SK-N-SH treated with all-trans-retinoic acid at 6 μM for 48 hours (cell line): ENCODE measurements around the gene ARHGAP45.

Experiments used
- ATAC-seq: fragments of 200-7000 bp; cut with Tn5 transposase; 3 replicates; pipeline ENCODE4 v1.9.1; 2020; ENCODE audit warnings: mild to moderate bottlenecking, moderate library complexity
- ARNTL ChIP-seq: fragments of 450-650 bp; formaldehyde crosslinking; IDR thresholded peaks from 2 replicates; pipeline ENCODE4 v1.5.0; 2020; ENCODE audit warnings: low read depth, mild to moderate bottlenecking, moderate library complexity, borderline replicate concordance
- BACH2 ChIP-seq: fragments of 250-450 bp; sonication (Bioruptor Pico); IDR thresholded peaks from 2 replicates; pipeline ENCODE4 v1.9.0; 2021; ENCODE audit warnings: mild to moderate bottlenecking, borderline replicate concordance
- CSDC2 ChIP-seq: fragments of 250-450 bp; sonication (Bioruptor Pico); IDR thresholded peaks from 2 replicates; pipeline ENCODE4 v1.5.0; 2020; ENCODE audit warnings: mild to moderate bottlenecking, moderate library complexity
- CSRNP3 ChIP-seq: fragments of 250-450 bp; sonication (Bioruptor Pico); IDR thresholded peaks from 2 replicates; pipeline ENCODE4 v1.5.1; 2021; ENCODE audit warnings: mild to moderate bottlenecking, moderate library complexity
- ESRRG ChIP-seq: fragments of 250-450 bp; sonication (Bioruptor Pico); IDR thresholded peaks from 2 replicates; pipeline ENCODE4 v1.6.1; 2021; ENCODE audit warnings: mild to moderate bottlenecking
- GLIS3 ChIP-seq: fragments of 250-450 bp; sonication (Bioruptor Pico); IDR thresholded peaks from 2 replicates; pipeline ENCODE4 v1.5.0; 2020; ENCODE audit warnings: mild to moderate bottlenecking, moderate library complexity
- ISL1 ChIP-seq: fragments of 250-450 bp; sonication (Bioruptor Pico); IDR thresholded peaks from 2 replicates; pipeline ENCODE4 v2.1.2; 2022; ENCODE audit warnings: mild to moderate bottlenecking, moderate library complexity
- OSR1 ChIP-seq: fragments of 250-450 bp; sonication (Bioruptor Pico); IDR thresholded peaks from 2 replicates; pipeline ENCODE4 v1.8.0; 2022; ENCODE audit warnings: moderate library complexity, mild to moderate bottlenecking, inconsistent platforms
- RARB ChIP-seq: fragments of 250-450 bp; sonication (Bioruptor Pico); IDR thresholded peaks from 2 replicates; pipeline ENCODE4 v1.8.0; 2021; ENCODE audit warnings: mild to moderate bottlenecking, moderate library complexity
- SNAI2 ChIP-seq: fragments of 250-450 bp; sonication (Bioruptor Pico); IDR thresholded peaks from 2 replicates; pipeline ENCODE4 v1.5.0; 2020; ENCODE audit warnings: mild to moderate bottlenecking, moderate library complexity
- TCF4 ChIP-seq: fragments of 250-450 bp; sonication (Bioruptor Pico); IDR thresholded peaks from 2 replicates; pipeline ENCODE4 v1.8.0; 2021; ENCODE audit warnings: mild to moderate bottlenecking, moderate library complexity, borderline replicate concordance
- TOX ChIP-seq: fragments of 250-450 bp; sonication (Bioruptor Pico); IDR thresholded peaks from 2 replicates; pipeline ENCODE4 v1.8.0; 2021; ENCODE audit warnings: mild to moderate bottlenecking, moderate library complexity, borderline replicate concordance
- ZC3H10 ChIP-seq: fragments of 250-450 bp; sonication (Bioruptor Pico); IDR thresholded peaks from 2 replicates; pipeline ENCODE4 v1.5.1; 2021; ENCODE audit warnings: mild to moderate bottlenecking, moderate library complexity
- ZFP30 ChIP-seq: fragments of 450-650 bp; formaldehyde crosslinking; IDR thresholded peaks from 2 replicates; pipeline ENCODE4 v1.5.0; 2022; ENCODE audit warnings: mild to moderate bottlenecking, moderate library complexity
- ZNF70 ChIP-seq: fragments of 450-650 bp; formaldehyde crosslinking; IDR thresholded peaks from 2 replicates; pipeline ENCODE4 v1.5.0; 2020; ENCODE audit warnings: mild to moderate bottlenecking, moderate library complexity
- ZNF8 ChIP-seq: fragments of 450-650 bp; formaldehyde crosslinking; IDR thresholded peaks from 2 replicates; pipeline ENCODE4 v1.5.0; 2020; ENCODE audit warnings: mild to moderate bottlenecking, moderate library complexity
- TF ChIP-seq, protein P1 (sequence below): fragments of 250-450 bp; sonication (Bioruptor Pico); IDR thresholded peaks from 2 replicates; pipeline ENCODE4 v1.5.0; 2020; ENCODE audit warnings: mild to moderate bottlenecking, moderate library complexity
- TF ChIP-seq, protein P2 (sequence below): fragments of 250-450 bp; sonication (Bioruptor Pico); IDR thresholded peaks from 2 replicates; pipeline ENCODE4 v1.8.0; 2021; ENCODE audit warnings: low read depth, mild to moderate bottlenecking, moderate library complexity, borderline replicate concordance
- TF ChIP-seq, protein P3 (sequence below): fragments of 250-450 bp; sonication (Bioruptor Pico); IDR thresholded peaks from 2 replicates; pipeline ENCODE4 v1.8.0; 2020; ENCODE audit warnings: mild to moderate bottlenecking, moderate library complexity, borderline replicate concordance
- TF ChIP-seq, protein P4 (sequence below): fragments of 250-450 bp; sonication (Bioruptor Pico); IDR thresholded peaks from 2 replicates; pipeline ENCODE4 v1.5.1; 2020; ENCODE audit warnings: low read depth, mild to moderate bottlenecking, moderate library complexity

Gene ARHGAP45

DNA sequence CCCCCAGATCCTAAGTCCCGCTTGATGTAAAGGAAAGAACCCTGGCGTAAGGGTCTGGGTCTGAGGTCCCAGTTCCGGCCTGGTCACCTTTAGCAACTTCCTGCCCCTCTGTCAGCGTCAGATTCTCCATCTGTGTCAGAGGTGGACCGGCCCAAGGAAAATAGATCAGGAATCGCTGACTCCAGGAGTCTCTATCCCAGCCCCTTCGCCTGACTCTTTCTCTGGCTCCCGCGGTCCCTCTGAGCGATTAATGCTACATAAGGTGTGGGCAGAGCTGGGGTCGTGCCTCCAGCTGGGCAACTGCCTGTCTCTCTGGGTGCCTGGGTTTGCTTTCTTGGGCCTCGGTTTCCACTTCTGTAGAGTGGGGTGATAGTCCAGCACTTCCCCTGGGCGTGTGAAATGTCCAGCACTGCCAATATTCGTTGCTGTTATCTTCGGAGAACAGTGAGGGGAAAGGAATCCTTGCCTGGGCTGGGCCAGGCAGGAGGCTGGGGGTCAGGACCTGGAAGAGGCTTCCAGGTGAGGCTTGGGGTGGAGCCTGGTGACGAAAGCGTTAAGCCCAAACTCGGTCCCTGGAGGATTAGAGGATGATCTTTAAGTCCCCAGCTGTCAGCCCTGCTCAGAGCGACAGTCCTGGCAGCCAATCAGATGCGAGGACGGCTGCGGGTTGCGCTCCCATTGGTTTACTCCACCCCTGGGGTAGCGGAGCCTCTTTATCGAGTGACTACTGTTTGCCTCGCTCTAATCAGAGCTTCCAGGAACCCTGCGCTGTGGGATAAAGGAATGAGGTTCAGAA is 26.3 kb upstream of the ARHGAP45 start:
- TF ChIP-seq ISL1 (no peak), CSRNP3 (CRISPR knock-in tag) (no peak), TCF4 (no peak), SNAI2 (CRISPR knock-in tag) (no peak), GLIS3 (CRISPR knock-in tag) (no peak)
- TF ChIP-seq, protein P1, sequence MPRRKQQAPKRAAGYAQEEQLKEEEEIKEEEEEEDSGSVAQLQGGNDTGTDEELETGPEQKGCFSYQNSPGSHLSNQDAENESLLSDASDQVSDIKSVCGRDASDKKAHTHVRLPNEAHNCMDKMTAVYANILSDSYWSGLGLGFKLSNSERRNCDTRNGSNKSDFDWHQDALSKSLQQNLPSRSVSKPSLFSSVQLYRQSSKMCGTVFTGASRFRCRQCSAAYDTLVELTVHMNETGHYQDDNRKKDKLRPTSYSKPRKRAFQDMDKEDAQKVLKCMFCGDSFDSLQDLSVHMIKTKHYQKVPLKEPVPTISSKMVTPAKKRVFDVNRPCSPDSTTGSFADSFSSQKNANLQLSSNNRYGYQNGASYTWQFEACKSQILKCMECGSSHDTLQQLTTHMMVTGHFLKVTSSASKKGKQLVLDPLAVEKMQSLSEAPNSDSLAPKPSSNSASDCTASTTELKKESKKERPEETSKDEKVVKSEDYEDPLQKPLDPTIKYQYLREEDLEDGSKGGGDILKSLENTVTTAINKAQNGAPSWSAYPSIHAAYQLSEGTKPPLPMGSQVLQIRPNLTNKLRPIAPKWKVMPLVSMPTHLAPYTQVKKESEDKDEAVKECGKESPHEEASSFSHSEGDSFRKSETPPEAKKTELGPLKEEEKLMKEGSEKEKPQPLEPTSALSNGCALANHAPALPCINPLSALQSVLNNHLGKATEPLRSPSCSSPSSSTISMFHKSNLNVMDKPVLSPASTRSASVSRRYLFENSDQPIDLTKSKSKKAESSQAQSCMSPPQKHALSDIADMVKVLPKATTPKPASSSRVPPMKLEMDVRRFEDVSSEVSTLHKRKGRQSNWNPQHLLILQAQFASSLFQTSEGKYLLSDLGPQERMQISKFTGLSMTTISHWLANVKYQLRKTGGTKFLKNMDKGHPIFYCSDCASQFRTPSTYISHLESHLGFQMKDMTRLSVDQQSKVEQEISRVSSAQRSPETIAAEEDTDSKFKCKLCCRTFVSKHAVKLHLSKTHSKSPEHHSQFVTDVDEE: no peak
- TF ChIP-seq, protein P2, sequence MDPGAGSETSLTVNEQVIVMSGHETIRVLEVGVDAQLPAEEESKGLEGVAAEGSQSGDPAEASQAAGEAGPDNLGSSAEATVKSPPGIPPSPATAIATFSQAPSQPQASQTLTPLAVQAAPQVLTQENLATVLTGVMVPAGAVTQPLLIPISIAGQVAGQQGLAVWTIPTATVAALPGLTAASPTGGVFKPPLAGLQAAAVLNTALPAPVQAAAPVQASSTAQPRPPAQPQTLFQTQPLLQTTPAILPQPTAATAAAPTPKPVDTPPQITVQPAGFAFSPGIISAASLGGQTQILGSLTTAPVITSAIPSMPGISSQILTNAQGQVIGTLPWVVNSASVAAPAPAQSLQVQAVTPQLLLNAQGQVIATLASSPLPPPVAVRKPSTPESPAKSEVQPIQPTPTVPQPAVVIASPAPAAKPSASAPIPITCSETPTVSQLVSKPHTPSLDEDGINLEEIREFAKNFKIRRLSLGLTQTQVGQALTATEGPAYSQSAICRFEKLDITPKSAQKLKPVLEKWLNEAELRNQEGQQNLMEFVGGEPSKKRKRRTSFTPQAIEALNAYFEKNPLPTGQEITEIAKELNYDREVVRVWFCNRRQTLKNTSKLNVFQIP (CRISPR knock-in tag): no peak
- TF ChIP-seq, all 23 proteins: peak for 0
- ATAC-seq: peak; percentile 70

DNA sequence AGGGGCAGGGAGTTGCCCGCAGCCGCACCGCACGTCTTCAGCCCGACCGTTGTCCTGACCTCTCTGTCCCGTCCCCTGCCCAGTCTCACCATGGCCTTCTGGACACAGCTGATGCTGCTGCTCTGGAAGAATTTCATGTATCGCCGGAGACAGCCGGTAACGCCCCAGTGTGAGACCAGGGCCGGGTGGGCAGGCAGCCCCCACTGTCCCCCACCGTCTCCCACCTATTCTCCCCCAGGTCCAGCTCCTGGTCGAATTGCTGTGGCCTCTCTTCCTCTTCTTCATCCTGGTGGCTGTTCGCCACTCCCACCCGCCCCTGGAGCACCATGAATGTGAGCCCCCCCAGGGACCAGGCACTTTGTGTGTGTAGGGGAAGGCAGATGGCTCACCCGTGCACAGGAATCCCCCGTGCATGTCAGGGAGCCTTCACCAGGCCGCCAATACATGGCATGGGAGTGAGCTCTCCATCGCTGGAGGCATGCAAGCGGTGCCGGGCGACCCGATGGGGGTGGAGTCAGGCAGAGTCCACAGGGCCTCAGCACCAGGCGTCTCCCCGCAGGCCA is 25.6 kb upstream of the ARHGAP45 start:
- ATAC-seq: peak; percentile 0
- no peak for TF ChIP-seq ZNF8
- no peak for TF ChIP-seq ZC3H10 (CRISPR knock-in tag)
- no peak for TF ChIP-seq ARNTL (CRISPR knock-in tag)
- no peak for TF ChIP-seq ESRRG
- TF ChIP-seq, protein P3, sequence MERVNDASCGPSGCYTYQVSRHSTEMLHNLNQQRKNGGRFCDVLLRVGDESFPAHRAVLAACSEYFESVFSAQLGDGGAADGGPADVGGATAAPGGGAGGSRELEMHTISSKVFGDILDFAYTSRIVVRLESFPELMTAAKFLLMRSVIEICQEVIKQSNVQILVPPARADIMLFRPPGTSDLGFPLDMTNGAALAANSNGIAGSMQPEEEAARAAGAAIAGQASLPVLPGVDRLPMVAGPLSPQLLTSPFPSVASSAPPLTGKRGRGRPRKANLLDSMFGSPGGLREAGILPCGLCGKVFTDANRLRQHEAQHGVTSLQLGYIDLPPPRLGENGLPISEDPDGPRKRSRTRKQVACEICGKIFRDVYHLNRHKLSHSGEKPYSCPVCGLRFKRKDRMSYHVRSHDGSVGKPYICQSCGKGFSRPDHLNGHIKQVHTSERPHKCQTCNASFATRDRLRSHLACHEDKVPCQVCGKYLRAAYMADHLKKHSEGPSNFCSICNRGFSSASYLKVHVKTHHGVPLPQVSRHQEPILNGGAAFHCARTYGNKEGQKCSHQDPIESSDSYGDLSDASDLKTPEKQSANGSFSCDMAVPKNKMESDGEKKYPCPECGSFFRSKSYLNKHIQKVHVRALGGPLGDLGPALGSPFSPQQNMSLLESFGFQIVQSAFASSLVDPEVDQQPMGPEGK: no peak
- no peak for TF ChIP-seq BACH2 (CRISPR knock-in tag)
- no peak for TF ChIP-seq ISL1
- no peak for TF ChIP-seq RARB
- no peak for TF ChIP-seq GLIS3 (CRISPR knock-in tag)
- TF ChIP-seq, protein P4, sequence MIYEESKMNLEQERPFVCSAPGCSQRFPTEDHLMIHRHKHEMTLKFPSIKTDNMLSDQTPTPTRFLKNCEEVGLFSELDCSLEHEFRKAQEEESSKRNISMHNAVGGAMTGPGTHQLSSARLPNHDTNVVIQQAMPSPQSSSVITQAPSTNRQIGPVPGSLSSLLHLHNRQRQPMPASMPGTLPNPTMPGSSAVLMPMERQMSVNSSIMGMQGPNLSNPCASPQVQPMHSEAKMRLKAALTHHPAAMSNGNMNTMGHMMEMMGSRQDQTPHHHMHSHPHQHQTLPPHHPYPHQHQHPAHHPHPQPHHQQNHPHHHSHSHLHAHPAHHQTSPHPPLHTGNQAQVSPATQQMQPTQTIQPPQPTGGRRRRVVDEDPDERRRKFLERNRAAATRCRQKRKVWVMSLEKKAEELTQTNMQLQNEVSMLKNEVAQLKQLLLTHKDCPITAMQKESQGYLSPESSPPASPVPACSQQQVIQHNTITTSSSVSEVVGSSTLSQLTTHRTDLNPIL: no peak

GRCh38 chr19:1041835-1042685 is 24.9 kb upstream of the ARHGAP45 start:
- no peak for ATAC-seq
- TF ChIP-seq TOX (CRISPR knock-in tag) (no peak), ZNF70 (CRISPR knock-in tag) (no peak), ZFP30 (CRISPR knock-in tag) (no peak), OSR1 (CRISPR knock-in tag) (no peak), RARB (no peak), ISL1 (no peak), TCF4 (no peak), SNAI2 (CRISPR knock-in tag) (no peak), CSDC2 (no peak)
- TF ChIP-seq, protein P2 (CRISPR knock-in tag): no peak
- TF ChIP-seq, protein P4: no peak
- TF ChIP-seq, protein P1: no peak
